Left ventricle myocardium inferior (tissue), 1 donor: ENCODE results near the gene CTDSP1. TPM values are rescaled to one million over a fixed set of nuclear protein-coding genes. Genes with fewer than 3 reads are reported as not detected.
A peak's percentile ranks its signal among the peaks of the same experiment; 100 is the strongest.

ENCODE experiments used
- DNase-seq: peaks from one replicate; pipeline ENCODE4 v3.0.0-alpha.2; 2020
- H3K27ac ChIP-seq: fragments of 200-600 bp; replicated peaks from 2 replicates; pipeline ENCODE4 v1.8.0; 2021
- H3K27me3 ChIP-seq: fragments of 200-600 bp; 2 replicates; pipeline ENCODE4 v1.8.0; 2021; ENCODE audit warnings: low read depth
- H3K36me3 ChIP-seq: fragments of 200-600 bp; 2 replicates; pipeline ENCODE4 v1.8.0; 2021
- H3K4me1 ChIP-seq: fragments of 200-600 bp; 2 replicates; pipeline ENCODE4 v1.8.0; 2021
- H3K4me3 ChIP-seq: fragments of 200-600 bp; 2 replicates; pipeline ENCODE4 v1.8.0; 2021; ENCODE audit warnings: mild to moderate bottlenecking, moderate library complexity
- H3K9me3 ChIP-seq: fragments of 200-600 bp; replicated peaks from 2 replicates; pipeline ENCODE4 v1.8.0; 2021
- intact Hi-C: fragments of 100-400 bp; cut with micrococcal nuclease; formaldehyde crosslinking; loops from one replicate; pipeline ENCODE4 v1.11.0; 2022
- long read RNA-seq: library from polyadenylated mRNA; unstranded; transcript quantifications from one replicate; pipeline ENCODE4 v2.0.0, GENCODE V29; 2021
- total RNA-seq: library from RNA; stranded (reverse); fragmentation: NEBNext Ultra II Directional; extraction: Animal tissue kit (Norgen Biotek cat#: 25700); gene quantifications from one replicate; pipeline ENCODE4 v1.2.1, GENCODE V29; 2021
- TF ChIP-seq, protein P1 (sequence below): fragments of 200-600 bp; IDR thresholded peaks from 2 replicates; pipeline ENCODE4 v1.8.0; 2021; ENCODE audit warnings: antibody characterized with exemption, mild to moderate bottlenecking, borderline replicate concordance
- donor health status: DM: no; HTN: yes; CAD: no; lungs with severe emphysema.

CTDSP1 gene, protein sequence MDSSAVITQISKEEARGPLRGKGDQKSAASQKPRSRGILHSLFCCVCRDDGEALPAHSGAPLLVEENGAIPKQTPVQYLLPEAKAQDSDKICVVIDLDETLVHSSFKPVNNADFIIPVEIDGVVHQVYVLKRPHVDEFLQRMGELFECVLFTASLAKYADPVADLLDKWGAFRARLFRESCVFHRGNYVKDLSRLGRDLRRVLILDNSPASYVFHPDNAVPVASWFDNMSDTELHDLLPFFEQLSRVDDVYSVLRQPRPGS
- total RNA-seq = 81.5 TPM
- long read RNA-seq, partial matches to known transcripts = 3 of 36 reads
- long read RNA-seq, other reads (novel, unspliced or antisense) = 31 of 36 reads

DNA sequence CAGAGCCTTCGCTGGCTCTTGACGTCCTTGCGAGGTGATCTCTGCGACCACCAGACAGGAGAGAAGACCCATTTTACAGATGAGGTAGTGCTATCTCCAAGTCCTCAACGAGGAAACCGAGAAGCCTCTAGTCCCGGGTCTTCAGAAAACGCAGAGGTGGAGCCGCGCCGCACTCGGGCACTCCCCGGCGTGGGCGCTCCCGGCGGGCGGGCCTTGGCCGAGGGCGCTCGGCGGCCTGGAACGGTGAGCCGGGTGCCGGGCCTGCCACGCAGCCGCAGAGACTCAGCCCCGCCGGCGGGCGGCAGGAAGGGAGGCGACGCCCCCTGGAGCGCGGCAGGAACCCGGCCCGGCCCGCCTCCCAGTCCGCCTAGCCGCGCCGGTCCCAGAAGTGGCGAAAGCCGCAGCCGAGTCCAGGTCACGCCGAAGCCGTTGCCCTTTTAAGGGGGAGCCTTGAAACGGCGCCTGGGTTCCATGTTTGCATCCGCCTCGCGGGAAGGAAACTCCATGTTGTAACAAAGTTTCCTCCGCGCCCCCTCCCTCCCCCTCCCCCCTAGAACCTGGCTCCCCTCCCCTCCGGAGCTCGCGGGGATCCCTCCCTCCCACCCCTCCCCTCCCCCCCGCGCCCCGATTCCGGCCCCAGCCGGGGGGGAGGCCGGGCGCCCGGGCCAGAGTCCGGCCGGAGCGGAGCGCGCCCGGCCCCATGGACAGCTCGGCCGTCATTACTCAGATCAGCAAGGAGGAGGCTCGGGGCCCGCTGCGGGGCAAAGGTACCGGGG is at the start of gene CTDSP1:
Gene CTDSP1 (plus strand): TSS at position 478 of the 776 bp plus-strand sequence. CDS start 223 bp downstream, at position 701.
- peak within 1 kb of the TSS; percentile 100 for H3K27ac ChIP-seq
- no peaks in the 10 kb centered on the region for H3K9me3 ChIP-seq
- H3K4me3 ChIP-seq = peak within 1 kb of the TSS; percentile 100
- peaks cover 36% of the 10 kb centered on the region for H3K36me3 ChIP-seq
- H3K4me1 ChIP-seq = peaks cover 82% of the 10 kb centered on the region
- TF ChIP-seq, protein P1, sequence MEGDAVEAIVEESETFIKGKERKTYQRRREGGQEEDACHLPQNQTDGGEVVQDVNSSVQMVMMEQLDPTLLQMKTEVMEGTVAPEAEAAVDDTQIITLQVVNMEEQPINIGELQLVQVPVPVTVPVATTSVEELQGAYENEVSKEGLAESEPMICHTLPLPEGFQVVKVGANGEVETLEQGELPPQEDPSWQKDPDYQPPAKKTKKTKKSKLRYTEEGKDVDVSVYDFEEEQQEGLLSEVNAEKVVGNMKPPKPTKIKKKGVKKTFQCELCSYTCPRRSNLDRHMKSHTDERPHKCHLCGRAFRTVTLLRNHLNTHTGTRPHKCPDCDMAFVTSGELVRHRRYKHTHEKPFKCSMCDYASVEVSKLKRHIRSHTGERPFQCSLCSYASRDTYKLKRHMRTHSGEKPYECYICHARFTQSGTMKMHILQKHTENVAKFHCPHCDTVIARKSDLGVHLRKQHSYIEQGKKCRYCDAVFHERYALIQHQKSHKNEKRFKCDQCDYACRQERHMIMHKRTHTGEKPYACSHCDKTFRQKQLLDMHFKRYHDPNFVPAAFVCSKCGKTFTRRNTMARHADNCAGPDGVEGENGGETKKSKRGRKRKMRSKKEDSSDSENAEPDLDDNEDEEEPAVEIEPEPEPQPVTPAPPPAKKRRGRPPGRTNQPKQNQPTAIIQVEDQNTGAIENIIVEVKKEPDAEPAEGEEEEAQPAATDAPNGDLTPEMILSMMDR = peak; percentile 23
- no peaks in the 10 kb centered on the region for H3K27me3 ChIP-seq
- intact Hi-C loops = loop anchor here (10.0 kb wide), 1 partner anchor 105 kb away; the partner anchor contains the start of gene TMBIM1
- DNase-seq = peak; percentile 97

DNA sequence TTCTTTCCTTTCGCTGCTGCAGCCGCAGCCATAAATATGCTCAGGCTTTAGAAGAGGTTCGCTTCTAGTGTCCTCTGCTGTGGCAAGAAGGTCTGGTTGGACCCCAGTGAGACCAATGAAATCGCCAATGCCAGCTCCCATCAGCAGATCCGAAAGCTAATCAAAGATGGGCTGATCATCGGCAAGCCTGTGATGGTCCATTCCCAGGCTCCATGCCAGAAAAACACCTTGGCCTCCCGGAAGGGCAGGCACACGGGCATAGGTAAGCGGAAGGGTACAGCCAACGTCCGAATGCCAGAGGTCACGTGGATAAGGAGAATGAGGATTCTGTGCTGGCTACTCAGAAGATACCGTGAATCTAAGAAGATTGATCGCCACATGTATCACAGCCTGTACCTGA is 45.6 kb upstream of the CTDSP1 start:
- no peak for DNase-seq
- H3K4me1 ChIP-seq = no peaks in the 10 kb centered on the region
- H3K9me3 ChIP-seq = peaks cover 17% of the 10 kb centered on the region
- TF ChIP-seq, protein P1 = no peak
- no peak overlapping the region for H3K4me3 ChIP-seq
- no peak overlapping the region for H3K27ac ChIP-seq
- intact Hi-C loops = no loop called here
- H3K27me3 ChIP-seq = no peaks in the 10 kb centered on the region
- H3K36me3 ChIP-seq = no peaks in the 10 kb centered on the region

DNA sequence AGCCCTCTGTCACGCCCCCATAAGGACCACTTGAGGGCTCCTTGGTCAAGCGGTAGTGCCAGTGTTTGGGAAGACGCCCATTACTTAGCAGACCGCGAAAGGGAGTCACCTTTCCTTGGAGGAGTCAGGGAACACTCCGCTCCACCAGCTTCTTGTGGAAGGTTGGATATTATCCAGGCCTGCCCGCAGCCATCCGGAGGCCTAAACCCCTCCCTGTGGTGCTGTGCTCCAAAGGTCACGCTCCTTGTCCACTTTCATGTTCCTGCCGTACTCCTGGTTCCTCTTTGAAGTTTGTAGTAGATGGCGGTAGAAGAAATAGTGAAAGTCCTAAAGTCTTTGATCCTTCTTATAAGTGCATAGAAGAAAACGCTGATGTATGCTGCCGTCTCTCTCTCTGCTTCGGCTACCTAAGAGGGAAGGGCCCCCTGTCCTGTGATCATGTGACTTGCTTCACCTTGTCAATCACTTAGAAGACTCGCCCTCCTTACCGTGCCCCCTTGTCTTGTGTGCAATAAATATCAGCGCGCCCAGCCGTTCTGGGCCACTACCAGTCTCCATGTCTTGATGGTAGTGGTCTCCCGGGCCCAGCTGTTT is 44.7 kb upstream of the CTDSP1 start:
- DNase-seq = no peak
- no peaks in the 10 kb centered on the region for H3K4me1 ChIP-seq
- no peaks in the 10 kb centered on the region for H3K36me3 ChIP-seq
- H3K27me3 ChIP-seq = no peaks in the 10 kb centered on the region
- no peak overlapping the region for H3K4me3 ChIP-seq
- H3K9me3 ChIP-seq = peaks cover 17% of the 10 kb centered on the region
- intact Hi-C loops = no loop called here
- H3K27ac ChIP-seq = no peak overlapping the region
- TF ChIP-seq, protein P1 = no peak

DNA sequence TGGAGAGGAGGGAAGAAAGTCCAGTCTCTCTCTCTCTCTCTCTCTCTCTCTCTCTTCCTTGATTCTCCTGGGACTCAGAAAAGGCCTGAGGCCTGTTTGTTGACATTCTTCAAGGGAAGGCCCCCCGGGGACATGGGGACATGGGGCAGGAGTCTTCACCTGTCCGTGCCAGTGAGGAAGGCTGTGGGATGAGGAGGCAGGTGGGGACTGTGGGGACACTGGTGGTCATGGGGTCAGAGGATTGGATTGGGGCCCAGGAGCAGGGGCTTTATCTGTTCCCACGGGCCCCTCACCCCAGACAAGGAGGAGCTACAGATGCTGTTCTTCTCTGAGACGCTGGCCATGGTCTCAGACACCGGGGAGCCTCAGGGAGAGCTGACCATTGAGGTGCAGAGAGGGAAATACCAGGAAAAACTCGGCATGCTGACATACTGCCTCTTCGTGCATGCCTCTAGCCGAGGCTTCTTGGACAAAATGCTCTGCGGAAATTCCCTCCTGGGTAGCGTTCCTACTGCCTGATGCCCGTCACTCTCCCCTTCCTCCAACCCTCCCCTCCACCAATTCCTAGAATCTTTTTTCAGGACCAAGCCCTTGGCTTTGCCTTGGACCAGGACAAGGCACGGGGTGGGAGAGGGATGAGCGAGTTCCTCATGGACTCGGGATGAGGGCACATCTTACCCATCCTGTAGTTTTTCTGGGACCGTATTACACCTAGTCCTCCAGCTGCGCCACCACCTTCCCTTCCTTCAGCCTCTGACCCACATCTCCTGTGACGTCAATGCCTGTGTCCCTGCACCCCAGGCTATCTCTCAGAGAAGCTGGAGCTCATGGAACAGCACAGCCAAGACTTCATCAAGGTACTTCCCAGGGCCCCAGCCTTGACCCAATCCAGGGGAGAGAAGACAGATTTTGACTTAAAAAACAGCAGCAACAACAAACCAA is 42.2 kb upstream of the CTDSP1 start:
- H3K27me3 ChIP-seq = no peaks in the 10 kb centered on the region
- H3K9me3 ChIP-seq = no peaks in the 10 kb centered on the region
- H3K4me3 ChIP-seq = no peak overlapping the region
- no peaks in the 10 kb centered on the region for H3K36me3 ChIP-seq
- no peak for DNase-seq
- H3K4me1 ChIP-seq = no peaks in the 10 kb centered on the region
- TF ChIP-seq, protein P1 = no peak
- intact Hi-C loops = loop anchor here (2.0 kb wide), 1 partner anchor 57 kb away; no protein-coding TSS in a partner anchor
- H3K27ac ChIP-seq = no peak overlapping the region
